ENCODE measurements around the gene ZNF684.
A peak's percentile ranks its signal among the peaks of the same experiment; 100 is the strongest.
"Not testable (repeated sequence)": the region's sequence is repeated elsewhere in the genome, so short reads cannot be mapped to it uniquely, and the experiment has no call there.

ZNF684 gene

GRCh38 chr1:40531381-40532061 lies at the start of gene ZNF684:
TSS of gene ZNF684 (plus strand) at chr1:40531637. CDS start at chr1:40533167, 1,530 bp downstream.
- peak; percentile 74 to 79 for DNase-seq (ENCODE audit: low read depth in 2 of 2)

- no peak for DNase-seq (ENCODE audit: low read depth in 2 of 2)
Measured at GRCh38 chr1:40495315-40495903, 36.0 kb upstream of the ZNF684 start.

GRCh38 chr1:40502651-40503050 lies 28.8 kb upstream of the ZNF684 start:
- DNase-seq (ENCODE audit: low read depth in 2 of 2), result not testable (repeated sequence)

- DNase-seq (ENCODE audit: low read depth in 2 of 2), result no peak
Measured at GRCh38 chr1:40507973-40508372, 23.5 kb upstream of the ZNF684 start.

- DNase-seq (ENCODE audit: low read depth in 2 of 2), result peak; percentile 73 to 79
Measured at GRCh38 chr1:40508375-40509341, 22.8 kb upstream of the ZNF684 start, which contains the start of gene EXO5. TSS of gene EXO5 (plus strand) at chr1:40508767. CDS start at chr1:40514545, 5,778 bp downstream.

GRCh38 chr1:40519517-40519916 lies 11.9 kb upstream of the ZNF684 start:
- DNase-seq (ENCODE audit: low read depth in 2 of 2), result no peak

- no peak for DNase-seq (ENCODE audit: low read depth in 2 of 2)
Measured at GRCh38 chr1:40530735-40531380, 579 bp upstream of the ZNF684 start.

- DNase-seq (ENCODE audit: low read depth in 2 of 2), result no peak
Measured at GRCh38 chr1:40532062-40532389, 589 bp downstream of the ZNF684 start.

- DNase-seq (ENCODE audit: low read depth in 2 of 2), result no peak
Measured at GRCh38 chr1:40532844-40533424, 1.5 kb downstream of the ZNF684 start.

GRCh38 chr1:40534589-40534988 lies 3.2 kb downstream of the ZNF684 start:
- DNase-seq (ENCODE audit: low read depth in 2 of 2), result no peak

GRCh38 chr1:40535732-40536131 lies 4.3 kb downstream of the ZNF684 start:
- DNase-seq (ENCODE audit: low read depth in 2 of 2), result no peak

- no peak for DNase-seq (ENCODE audit: low read depth in 2 of 2)
Measured at GRCh38 chr1:40539338-40539737, 7.9 kb downstream of the ZNF684 start.

- no peak for DNase-seq (ENCODE audit: low read depth in 2 of 2)
Measured at GRCh38 chr1:40546957-40547356, 15.5 kb downstream of the ZNF684 start.

GRCh38 chr1:40553017-40553416 lies 21.6 kb downstream of the ZNF684 start:
- no peak for DNase-seq (ENCODE audit: low read depth in 2 of 2)

- not testable (repeated sequence) for DNase-seq (ENCODE audit: low read depth in 2 of 2)
Measured at GRCh38 chr1:40554807-40555206, 23.4 kb downstream of the ZNF684 start.

- DNase-seq (ENCODE audit: low read depth in 2 of 2), result no peak
Measured at GRCh38 chr1:40556121-40556520, 24.7 kb downstream of the ZNF684 start.

- DNase-seq (ENCODE audit: low read depth in 2 of 2), result not testable (repeated sequence)
Measured at GRCh38 chr1:40558241-40558640, 26.8 kb downstream of the ZNF684 start.

- DNase-seq (ENCODE audit: low read depth in 2 of 2), result no peak
Measured at GRCh38 chr1:40562185-40562584, 30.7 kb downstream of the ZNF684 start.

- DNase-seq (ENCODE audit: low read depth in 2 of 2), result no peak
Measured at GRCh38 chr1:40563266-40563665, 31.8 kb downstream of the ZNF684 start.

GRCh38 chr1:40564506-40564905 lies 33.1 kb downstream of the ZNF684 start:
- DNase-seq (ENCODE audit: low read depth in 2 of 2), result no peak

GRCh38 chr1:40564913-40565312 lies 33.5 kb downstream of the ZNF684 start:
- DNase-seq (ENCODE audit: low read depth in 2 of 2), result no peak

GRCh38 chr1:40567825-40568224 lies 36.4 kb downstream of the ZNF684 start:
- no peak for DNase-seq (ENCODE audit: low read depth in 2 of 2)

Data from activated CD8-positive, alpha-beta memory T cell treated with anti-CD3 and anti-CD28 coated beads for 4 hours (primary cell).